GM12878 (cell line): Measurements from ENCODE around the gene APBB1IP. TPM values are rescaled to one million over a fixed set of nuclear protein-coding genes. Genes with fewer than 3 reads are reported as not detected.

Source experiments
- ATF3 ChIP-seq: IDR thresholded peaks from 2 replicates; pipeline ENCODE4 v1.6.1; 2011; ENCODE audit warnings: low read depth, mild to moderate bottlenecking, low read length, moderate library complexity, borderline replicate concordance; ENCODE audit errors: extremely low read depth
- BMI1 ChIP-seq: fragments of 450-650 bp; IDR thresholded peaks from 2 replicates; pipeline ENCODE4 v1.6.1; 2016; ENCODE audit warnings: mild to moderate bottlenecking, moderate library complexity, borderline replicate concordance
- CBX3 ChIP-seq: fragments of 200-600 bp; sonication (generic); IDR thresholded peaks from 2 replicates; pipeline ENCODE4 v1.6.1; 2016; ENCODE audit warnings: low read depth, borderline replicate concordance
- HDAC2 ChIP-seq: fragments of 200-600 bp; sonication (generic); IDR thresholded peaks from 2 replicates; pipeline ENCODE4 v1.6.1; 2017
- KLF5 ChIP-seq: fragments of 450-650 bp; IDR thresholded peaks from 2 replicates; pipeline ENCODE4 v1.6.1; 2014; ENCODE audit warnings: mild to moderate bottlenecking; ENCODE audit not compliant: partially characterized antibody
- NBN ChIP-seq: fragments of 450-650 bp; IDR thresholded peaks from 2 replicates; pipeline ENCODE4 v1.6.1; 2016
- NFYB ChIP-seq: IDR thresholded peaks from 2 replicates; pipeline ENCODE4 v1.6.1; 2011; ENCODE audit warnings: low read depth, mild to moderate bottlenecking, low read length, improper control_type of control experiment, moderate library complexity; ENCODE audit not compliant: insufficient read depth
- RCOR1 ChIP-seq: conservative IDR thresholded peaks from 2 replicates; pipeline ENCODE4 v1.6.1; 2012; ENCODE audit warnings: low read depth, low read length, improper control_type of control experiment
- SMAD1 ChIP-seq: fragments of 450-650 bp; IDR thresholded peaks from 2 replicates; pipeline ENCODE4 v1.6.1; 2018; ENCODE audit warnings: mild to moderate bottlenecking, low read depth; ENCODE audit not compliant: partially characterized antibody
- SPI1 ChIP-seq: IDR thresholded peaks from 2 replicates; pipeline ENCODE4 v1.6.1; 2011; ENCODE audit warnings: low read depth, mild to moderate bottlenecking, low read length, moderate library complexity, borderline replicate concordance; ENCODE audit not compliant: insufficient read depth
- TCF3 ChIP-seq: IDR thresholded peaks from 2 replicates; pipeline ENCODE4 v1.6.1; 2012; ENCODE audit warnings: low read depth, mild to moderate bottlenecking, low read length, borderline replicate concordance; ENCODE audit not compliant: insufficient read depth
- WRNIP1 ChIP-seq: IDR thresholded peaks from 2 replicates; pipeline ENCODE4 v1.6.1; 2011; ENCODE audit warnings: low read depth, low read length, improper control_type of control experiment, borderline replicate concordance
- ZBTB4 ChIP-seq: fragments of 450-650 bp; formaldehyde crosslinking; IDR thresholded peaks from 2 replicates; pipeline ENCODE4 v1.4.0; 2022; ENCODE audit warnings: mild to moderate bottlenecking, moderate library complexity
- ZNF592 ChIP-seq: fragments of 450-650 bp; IDR thresholded peaks from 2 replicates; pipeline ENCODE4 v1.6.1; 2017; ENCODE audit warnings: mild to moderate bottlenecking, moderate library complexity
- polyA plus RNA-seq, 11 experiments: library from polyadenylated mRNA; depleted of rRNA in 4 of 11; unstranded in 6 of 11; stranded (reverse) in 5 of 11; fragments of >200 nt; fragmentation: Nextera tagmentation in 4 of 11; fragmentation: Illumina TruSeq in 1 of 11; extraction: Ambion mirVana in 4 of 11; extraction: Trizol in 1 of 11; gene quantifications; 1 replicate in 1 of 11; 2 replicates in 10 of 11; pipeline versions ENCODE4 v1.2.1 to v1.2.3, GENCODE V29; 2011 to 2016; ENCODE audit warnings: inconsistent platforms in 2 of 11, missing spikeins in 2 of 11, low read depth in 1 of 11
- total RNA-seq, 4 experiments: library from RNA; depleted of rRNA in 3 of 4; stranded (reverse); fragments of >200 nt in 3 of 4; fragmentation: Illumina TruSeq in 1 of 4; extraction: Trizol in 1 of 4; gene quantifications; 2 replicates each; pipeline versions ENCODE4 v1.2.1 to v1.2.3, GENCODE V29; 2013 to 2021
- TF ChIP-seq, protein P1 (sequence below): fragments of 450-650 bp; IDR thresholded peaks from 2 replicates; pipeline ENCODE4 v1.6.1; 2018; ENCODE audit warnings: mild to moderate bottlenecking, low read depth, moderate library complexity; ENCODE audit not compliant: partially characterized antibody
- TF ChIP-seq, protein P2 (sequence below): IDR thresholded peaks from 2 replicates; pipeline ENCODE4 v1.6.1; 2011; ENCODE audit warnings: low read depth, low read length, improper control_type of control experiment, borderline replicate concordance

Gene APBB1IP
- total and polyA plus RNA-seq, 10 of the 15 experiments (the other 5 are each of a cell fraction or from before 2014, with no cell fraction given) = 7.3 to 67.4 (median 19.9) TPM

DNA sequence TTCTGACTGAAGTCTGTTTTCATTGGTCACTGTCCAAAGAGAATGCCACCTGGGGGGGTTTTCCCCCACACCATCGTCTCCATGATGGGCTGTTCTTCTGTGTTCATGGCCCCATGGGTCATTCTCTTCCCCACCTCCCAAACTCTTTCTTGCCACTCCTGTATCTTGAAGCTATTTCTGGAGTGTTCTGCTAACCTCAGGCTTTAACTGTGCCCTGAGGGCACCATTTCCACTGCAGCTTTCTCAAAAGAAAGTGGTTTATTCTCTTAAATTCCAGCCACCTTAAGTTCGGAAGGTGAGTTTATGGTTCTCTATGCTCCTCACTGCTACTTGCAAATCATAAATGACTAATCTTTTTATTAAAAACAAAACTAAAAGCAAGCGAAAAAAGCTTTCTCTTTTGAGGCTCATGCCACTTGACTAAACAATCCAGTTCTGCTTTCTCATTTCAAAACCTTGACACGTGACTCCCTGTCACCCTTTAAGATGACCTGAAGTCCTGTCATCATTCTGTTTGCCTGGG is 7.4 kb upstream of the APBB1IP start (continued):
- 0 out of 2 replicates have a peak, but pooled peaks have one; percentile 45 for TF ChIP-seq ZNF592
- no peak for TF ChIP-seq NFYB
- TF ChIP-seq, protein P1, sequence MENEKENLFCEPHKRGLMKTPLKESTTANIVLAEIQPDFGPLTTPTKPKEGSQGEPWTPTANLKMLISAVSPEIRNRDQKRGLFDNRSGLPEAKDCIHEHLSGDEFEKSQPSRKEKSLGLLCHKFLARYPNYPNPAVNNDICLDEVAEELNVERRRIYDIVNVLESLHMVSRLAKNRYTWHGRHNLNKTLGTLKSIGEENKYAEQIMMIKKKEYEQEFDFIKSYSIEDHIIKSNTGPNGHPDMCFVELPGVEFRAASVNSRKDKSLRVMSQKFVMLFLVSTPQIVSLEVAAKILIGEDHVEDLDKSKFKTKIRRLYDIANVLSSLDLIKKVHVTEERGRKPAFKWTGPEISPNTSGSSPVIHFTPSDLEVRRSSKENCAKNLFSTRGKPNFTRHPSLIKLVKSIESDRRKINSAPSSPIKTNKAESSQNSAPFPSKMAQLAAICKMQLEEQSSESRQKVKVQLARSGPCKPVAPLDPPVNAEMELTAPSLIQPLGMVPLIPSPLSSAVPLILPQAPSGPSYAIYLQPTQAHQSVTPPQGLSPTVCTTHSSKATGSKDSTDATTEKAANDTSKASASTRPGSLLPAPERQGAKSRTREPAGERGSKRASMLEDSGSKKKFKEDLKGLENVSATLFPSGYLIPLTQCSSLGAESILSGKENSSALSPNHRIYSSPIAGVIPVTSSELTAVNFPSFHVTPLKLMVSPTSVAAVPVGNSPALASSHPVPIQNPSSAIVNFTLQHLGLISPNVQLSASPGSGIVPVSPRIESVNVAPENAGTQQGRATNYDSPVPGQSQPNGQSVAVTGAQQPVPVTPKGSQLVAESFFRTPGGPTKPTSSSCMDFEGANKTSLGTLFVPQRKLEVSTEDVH = no peak
- TF ChIP-seq RCOR1 = no peak
- TF ChIP-seq TCF3 = no peak
- TF ChIP-seq NBN = 0 out of 2 replicates have a peak, but pooled peaks have one; percentile 48
- TF ChIP-seq ZBTB4 (CRISPR knock-in tag) = no peak
- no peak for TF ChIP-seq SMAD1
- TF ChIP-seq KLF5 = no peak
- no peak for TF ChIP-seq CBX3
- no peak for TF ChIP-seq BMI1
- TF ChIP-seq ATF3 = peak; percentile 35; the same call in 1 of the 2 replicates
- no peak for TF ChIP-seq WRNIP1
- TF ChIP-seq, protein P2, sequence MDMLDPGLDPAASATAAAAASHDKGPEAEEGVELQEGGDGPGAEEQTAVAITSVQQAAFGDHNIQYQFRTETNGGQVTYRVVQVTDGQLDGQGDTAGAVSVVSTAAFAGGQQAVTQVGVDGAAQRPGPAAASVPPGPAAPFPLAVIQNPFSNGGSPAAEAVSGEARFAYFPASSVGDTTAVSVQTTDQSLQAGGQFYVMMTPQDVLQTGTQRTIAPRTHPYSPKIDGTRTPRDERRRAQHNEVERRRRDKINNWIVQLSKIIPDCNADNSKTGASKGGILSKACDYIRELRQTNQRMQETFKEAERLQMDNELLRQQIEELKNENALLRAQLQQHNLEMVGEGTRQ = peak; percentile 71
- TF ChIP-seq HDAC2 = no peak
- TF ChIP-seq SPI1 = peak; percentile 84
